GM18867 (cell line): ENCODE measurements around the gene CFH.
A peak's percentile ranks its signal among the peaks of the same experiment; 100 is the strongest.
"Not testable (repeated sequence)": the region's sequence is repeated elsewhere in the genome, so short reads cannot be mapped to it uniquely, and the experiment has no call there.

Experiments used
- ATAC-seq: cut with Tn5 transposase; IDR thresholded peaks from one replicate; pipeline ENCODE4 v1.9.1; 2021; ENCODE audit warnings: mild to moderate bottlenecking, moderate library complexity; ENCODE audit not compliant: unreplicated experiment

Gene CFH

DNA sequence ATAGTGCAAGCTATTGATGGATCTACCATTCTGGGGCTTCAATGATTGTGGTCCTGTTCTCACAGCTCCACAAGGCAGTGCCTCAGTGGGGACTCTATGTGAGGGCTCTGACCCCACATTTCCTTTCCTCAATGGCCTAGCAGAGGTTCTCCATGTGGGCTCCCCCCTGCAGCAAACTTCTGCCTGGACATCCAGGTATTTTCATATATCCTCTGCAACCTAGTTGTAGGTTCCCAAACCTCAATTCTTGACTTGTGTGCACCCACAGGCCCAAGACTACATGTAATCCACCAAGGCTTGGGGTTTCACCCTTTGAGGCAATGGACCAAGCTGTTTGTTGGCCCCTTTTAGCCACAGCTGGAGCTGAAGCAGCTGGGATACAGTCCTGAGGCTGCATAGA, 86.9 kb downstream of the CFH start:
- ATAC-seq = no peak

DNA sequence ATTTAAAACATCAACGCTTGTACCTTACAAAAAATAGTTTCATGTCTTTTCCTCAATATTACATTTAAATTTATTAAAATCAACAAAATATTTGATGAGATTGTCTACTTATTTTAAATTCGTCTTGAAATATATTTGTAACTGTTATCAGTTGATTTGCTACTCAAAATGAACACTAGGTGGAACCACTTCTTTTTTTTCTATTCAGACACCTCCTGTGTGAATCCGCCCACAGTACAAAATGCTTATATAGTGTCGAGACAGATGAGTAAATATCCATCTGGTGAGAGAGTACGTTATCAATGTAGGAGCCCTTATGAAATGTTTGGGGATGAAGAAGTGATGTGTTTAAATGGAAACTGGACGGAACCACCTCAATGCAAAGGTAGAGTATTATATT, 91.4 kb downstream of the CFH start:
- ATAC-seq = peak; percentile 94

DNA sequence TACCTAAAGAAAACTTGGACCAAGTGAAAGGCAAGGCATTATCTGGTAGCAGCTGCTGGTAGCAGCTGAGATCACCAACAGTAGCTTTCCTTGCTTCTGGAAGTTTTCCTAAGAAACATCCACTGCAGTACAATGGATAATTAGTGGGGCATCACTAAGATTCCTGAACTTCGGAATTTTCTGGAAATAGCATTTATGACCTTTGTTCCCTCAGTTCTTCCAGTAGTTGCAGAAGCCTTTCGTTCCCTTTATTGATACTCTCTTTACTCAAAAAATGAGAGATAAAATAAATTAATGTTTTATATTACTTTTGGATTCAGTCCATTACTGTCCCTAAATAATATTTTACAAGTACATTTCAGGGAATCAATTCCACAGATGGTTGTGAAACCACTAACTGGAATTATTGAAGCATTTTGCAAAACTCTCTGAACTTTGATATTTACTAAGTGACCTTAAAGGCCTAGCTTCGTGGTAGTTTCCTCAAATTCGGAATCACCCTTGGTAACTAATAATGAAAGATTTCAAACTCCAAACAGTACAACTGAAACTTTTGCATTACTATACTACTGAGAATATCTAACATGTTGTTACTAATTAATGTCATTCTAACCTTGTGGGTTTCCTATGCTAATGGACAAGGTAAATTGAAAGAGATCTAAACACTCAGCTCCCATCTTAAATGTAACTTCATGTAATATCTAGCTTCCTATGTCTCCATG, 113.3 kb downstream of the CFH start:
- ATAC-seq = not testable (repeated sequence)

DNA sequence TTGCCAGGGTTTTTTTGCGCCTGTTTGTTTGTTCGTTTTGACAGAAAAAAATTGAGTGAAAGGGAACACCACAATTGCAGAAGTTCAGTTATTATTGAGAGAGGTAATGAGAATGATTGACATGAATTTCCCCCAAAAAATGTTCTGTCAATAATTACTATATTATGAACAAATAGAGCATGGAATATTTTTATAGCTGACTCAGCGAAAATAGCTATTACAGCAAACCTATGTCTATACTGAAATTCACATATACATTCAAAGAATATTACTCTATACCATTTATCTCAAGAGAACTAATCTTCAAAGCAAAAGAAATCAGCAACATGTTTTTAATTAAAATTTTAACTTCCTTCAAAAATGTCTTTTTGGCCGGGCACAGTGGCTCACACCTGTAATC, 118.0 kb downstream of the CFH start:
- not testable (repeated sequence) for ATAC-seq

DNA sequence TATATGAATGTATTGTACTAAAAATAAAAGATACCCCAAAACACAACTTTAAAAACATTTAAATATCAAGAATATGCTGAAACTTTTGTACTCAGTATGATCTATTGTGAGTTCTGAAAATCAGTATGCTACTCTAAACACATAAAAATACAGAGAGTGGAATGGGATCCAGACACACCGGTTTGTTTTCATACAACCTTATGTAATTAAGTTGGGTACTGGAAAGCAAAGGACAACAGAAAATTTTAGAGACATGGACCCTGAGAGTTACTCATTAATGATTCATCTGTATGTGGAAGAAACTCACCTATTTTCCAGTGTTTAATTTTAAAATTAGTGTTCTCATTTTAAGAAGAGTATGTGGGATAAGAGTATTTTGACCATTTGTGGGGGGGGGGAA, 121.9 kb downstream of the CFH start:
- no peak for ATAC-seq

DNA sequence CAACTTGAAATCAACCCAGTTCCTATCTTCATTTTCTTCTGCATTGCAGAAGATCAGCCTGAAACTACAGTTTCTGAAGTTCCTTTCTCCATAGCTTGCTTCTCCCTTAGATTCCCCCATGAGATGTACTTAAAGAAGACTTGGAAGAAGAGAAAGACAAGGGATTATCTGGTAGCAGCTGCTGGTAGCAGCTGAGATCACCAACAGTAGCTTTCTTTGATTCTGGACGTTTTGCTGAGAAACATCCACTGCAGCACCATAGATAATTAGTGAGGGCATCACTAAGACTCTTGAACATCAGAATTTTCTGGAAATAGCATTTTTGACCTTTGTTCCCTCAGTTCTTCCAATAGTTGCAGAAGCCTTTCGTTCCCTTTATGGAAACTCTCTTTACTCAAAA, 122.3 kb downstream of the CFH start:
- ATAC-seq = no peak

DNA sequence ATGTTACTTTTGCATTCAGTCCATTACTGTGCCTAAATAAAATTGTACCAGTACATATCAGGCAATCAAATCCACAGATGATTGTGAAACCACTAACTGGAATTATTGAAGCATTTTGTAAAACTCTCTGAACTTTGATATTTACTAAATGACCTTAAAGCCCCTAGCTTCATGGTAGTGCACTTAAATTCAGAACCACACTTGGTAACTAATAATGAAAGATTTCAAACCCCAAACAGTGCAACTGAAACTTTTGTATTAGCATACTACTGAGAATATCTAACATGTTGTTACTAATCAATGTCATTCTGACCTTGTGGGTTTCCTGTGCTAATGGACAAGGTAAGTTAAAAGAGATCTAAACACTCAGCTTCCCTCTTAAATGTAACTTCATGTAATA, 122.8 kb downstream of the CFH start, which contains the start of gene CFHR3:
CFHR3 (plus strand) TSS at position 238 of the 400 bp plus-strand sequence; CDS start at position 285, 47 bp downstream.
- no peak for ATAC-seq

DNA sequence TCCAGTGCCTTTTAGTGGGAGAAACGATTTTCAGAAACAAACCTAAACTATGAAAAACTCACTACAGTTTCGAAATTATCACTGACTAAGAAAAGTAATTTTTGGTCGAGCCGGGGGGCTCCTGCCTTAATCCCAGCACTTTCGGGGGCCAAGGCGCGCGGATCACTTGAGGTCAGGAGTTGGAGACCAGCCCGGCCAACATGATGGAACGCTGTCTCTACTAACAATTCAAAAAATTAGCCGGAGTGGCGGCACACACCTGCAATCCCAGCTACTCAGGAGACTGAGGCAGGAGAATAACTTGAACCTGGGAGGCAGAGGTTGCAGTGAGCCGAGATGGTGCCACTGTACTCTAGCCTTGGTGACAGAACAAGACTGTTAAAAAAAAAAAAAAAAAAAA, 125.8 kb downstream of the CFH start:
- ATAC-seq = no peak

DNA sequence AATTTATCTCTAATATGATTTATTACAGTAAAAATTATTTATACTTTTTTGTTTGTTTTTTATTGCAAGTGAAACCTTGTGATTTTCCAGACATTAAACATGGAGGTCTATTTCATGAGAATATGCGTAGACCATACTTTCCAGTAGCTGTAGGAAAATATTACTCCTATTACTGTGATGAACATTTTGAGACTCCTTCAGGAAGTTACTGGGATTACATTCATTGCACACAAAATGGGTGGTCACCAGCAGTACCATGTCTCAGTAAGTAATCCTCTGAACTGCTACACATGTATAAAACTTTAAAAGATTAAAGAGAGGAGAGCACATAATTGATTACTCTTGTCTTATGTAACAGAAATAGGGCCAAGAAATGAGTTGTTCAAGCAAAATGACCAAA, 127.2 kb downstream of the CFH start:
- ATAC-seq = no peak

DNA sequence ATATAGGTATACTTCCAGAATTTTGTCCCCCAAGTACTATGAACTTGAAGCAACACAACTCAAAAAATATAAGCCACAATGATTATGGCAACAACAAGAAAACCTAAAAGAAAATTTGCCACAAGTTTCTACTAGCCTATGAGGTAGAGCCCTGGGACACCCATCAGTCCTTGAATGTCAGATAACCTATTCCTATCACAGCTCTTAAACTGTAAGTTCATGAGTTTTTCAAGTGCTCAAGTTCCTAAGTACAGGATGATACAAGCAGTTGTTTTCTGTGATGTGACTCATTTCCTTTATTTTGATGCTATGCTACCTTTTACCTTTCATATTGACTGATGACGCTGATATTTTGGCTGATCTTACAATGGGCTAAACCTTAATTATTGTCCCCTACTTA, 139.4 kb downstream of the CFH start:
- ATAC-seq = not testable (repeated sequence)

DNA sequence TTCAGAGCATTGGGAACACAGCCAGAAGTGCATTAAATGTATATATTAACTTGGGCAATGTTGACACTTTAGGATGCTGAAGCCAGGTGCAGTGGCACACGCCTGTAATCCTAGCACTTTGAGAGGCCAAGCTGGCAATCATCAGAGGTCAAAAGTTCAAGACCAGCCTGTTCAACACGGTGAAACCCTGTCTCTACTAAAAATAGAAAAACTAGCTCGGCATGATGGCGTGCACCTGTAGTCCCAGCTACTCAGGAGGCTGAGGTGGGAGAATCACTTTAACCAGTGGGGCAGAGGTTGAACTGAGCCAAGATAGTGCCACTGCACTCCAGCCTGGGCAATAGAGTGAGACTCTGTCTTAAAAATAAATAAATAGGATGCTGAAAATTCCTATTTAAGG, 142.3 kb downstream of the CFH start:
- not testable (repeated sequence) for ATAC-seq
